ENCODE data around the gene VASN.

The VASN gene

GRCh38 chr16:4352843-4353242 lies 18.8 kb upstream of the VASN start:
- TF ChIP-seq NFRKB (IDR thresholded peaks at IDR 0.05) (no peak), ZNF384 (IDR thresholded peaks at IDR 0.05) (no peak), ARNT (IDR thresholded peaks at IDR 0.05) (no peak), SP1 (IDR thresholded peaks at IDR 0.05) (no peak), L3MBTL2 (conservative IDR thresholded peaks at IDR 0.05) (no peak), TARDBP (IDR thresholded peaks at IDR 0.05) (no peak), FOXM1 (IDR thresholded peaks at IDR 0.05; ENCODE audit: borderline replicate concordance) (no peak), ELF4 (IDR thresholded peaks at IDR 0.05) (no peak)
- CTCF ChIA-PET = interaction anchor here (2.9 kb wide), 1 partner anchor 50 kb away, joined by 23 read pairs; no protein-coding TSS in a partner anchor
- DNase-seq (ENCODE audit: extremely low spot score) = no peak
- POLR2A ChIA-PET = no interaction called here

DNA sequence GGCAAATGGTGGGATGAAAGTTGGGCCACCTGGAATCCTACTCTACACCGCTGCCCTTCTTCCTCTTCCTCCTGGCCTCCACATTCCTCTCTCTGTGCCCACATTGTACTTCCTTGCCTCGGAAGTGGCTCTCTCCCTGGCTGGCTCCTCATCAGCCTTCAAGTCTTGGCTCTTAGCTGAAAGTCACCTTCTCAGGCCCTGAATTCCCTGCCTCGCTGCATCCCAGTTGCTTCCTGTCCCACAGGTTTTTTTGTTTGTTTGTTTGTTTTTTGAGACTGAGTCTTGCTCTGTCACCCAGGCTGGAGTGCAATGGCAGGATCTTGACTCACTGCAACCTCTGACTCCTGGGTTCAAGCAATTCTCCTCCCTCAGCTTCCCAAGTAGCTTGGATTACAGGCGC lies 18.0 kb upstream of the VASN start:
- TF ChIP-seq L3MBTL2 (conservative IDR thresholded peaks at IDR 0.05) = no peak
- TF ChIP-seq FOXK2 (IDR thresholded peaks at IDR 0.05) = no peak
- TF ChIP-seq NFRKB (IDR thresholded peaks at IDR 0.05) = no peak
- no peak for DNase-seq (ENCODE audit: extremely low spot score)
- ChIA-PET CTCF (interaction anchor here (1.6 kb wide), 1 partner anchor 50 kb away, joined by 8 read pairs; no protein-coding TSS in a partner anchor), POLR2A (interaction anchor here (0.6 kb wide), 1 partner anchor 52 kb away, joined by 3 read pairs; no protein-coding TSS in a partner anchor)

DNA sequence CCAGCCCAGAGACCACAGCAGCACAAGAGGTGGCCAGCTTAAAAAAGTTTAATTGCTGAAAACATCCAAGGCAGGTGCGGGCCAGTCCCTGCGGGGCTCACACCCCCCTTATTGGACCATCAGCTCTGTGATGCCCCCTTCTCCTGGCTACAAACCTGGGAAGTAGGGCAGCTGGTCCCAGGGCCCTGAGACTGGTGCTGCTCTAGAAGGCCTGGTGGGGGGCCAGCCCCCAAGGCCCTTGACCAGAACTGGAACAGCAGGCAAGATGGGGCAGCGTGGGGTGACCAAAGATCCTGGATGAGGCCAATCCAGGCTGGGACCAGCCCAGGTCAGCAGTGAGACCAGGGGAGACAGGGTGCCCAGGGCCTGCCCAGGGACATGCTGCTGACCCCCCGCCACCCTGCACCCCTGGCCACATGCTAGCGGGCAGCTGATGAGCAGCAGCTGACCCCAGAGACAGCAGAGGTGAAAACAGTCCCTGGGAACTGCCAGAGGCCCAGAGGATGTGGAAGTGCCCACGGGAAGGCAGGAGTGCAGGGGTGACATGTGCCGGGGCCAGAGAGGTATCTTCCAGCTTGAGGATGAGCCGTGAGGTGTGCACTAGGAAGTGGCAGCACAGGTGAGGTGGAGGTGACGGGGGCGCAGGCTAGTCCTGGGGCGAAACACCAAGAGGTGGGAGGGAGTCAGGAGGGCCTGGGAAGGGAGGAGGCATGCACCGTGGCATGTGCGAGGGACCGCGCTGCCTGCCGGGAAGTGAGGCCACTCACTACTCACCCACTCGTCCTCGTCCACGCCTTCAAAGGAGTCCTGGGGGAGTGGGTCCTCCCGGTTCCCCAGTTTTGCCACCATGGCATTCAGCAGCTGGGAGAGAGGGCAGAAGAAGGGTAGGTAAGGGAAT lies 16.9 kb upstream of the VASN start:
- CTCF ChIA-PET = interaction anchor here (1.6 kb wide), 1 partner anchor 49 kb away, joined by 8 read pairs; no protein-coding TSS in a partner anchor
- POLR2A ChIA-PET = no interaction called here
- TF ChIP-seq SUZ12 (IDR thresholded peaks at IDR 0.05) = no peak
- TF ChIP-seq SP1 (IDR thresholded peaks at IDR 0.05) = no peak
- TF ChIP-seq BHLHE40 (IDR thresholded peaks at IDR 0.05; ENCODE audit: borderline replicate concordance) = no peak
- TF ChIP-seq FOXM1 (IDR thresholded peaks at IDR 0.05; ENCODE audit: borderline replicate concordance) = no peak
- no peak for TF ChIP-seq FOXK2 (IDR thresholded peaks at IDR 0.05)
- TF ChIP-seq NFRKB (IDR thresholded peaks at IDR 0.05) = no peak
- no peak for TF ChIP-seq CTBP1 (IDR thresholded peaks at IDR 0.05; ENCODE audit: borderline replicate concordance)
- TF ChIP-seq PKNOX1 (IDR thresholded peaks at IDR 0.05) = no peak
- TF ChIP-seq HDGF (IDR thresholded peaks at IDR 0.05; ENCODE audit: borderline replicate concordance) = no peak
- no peak for DNase-seq (ENCODE audit: extremely low spot score)

DNA sequence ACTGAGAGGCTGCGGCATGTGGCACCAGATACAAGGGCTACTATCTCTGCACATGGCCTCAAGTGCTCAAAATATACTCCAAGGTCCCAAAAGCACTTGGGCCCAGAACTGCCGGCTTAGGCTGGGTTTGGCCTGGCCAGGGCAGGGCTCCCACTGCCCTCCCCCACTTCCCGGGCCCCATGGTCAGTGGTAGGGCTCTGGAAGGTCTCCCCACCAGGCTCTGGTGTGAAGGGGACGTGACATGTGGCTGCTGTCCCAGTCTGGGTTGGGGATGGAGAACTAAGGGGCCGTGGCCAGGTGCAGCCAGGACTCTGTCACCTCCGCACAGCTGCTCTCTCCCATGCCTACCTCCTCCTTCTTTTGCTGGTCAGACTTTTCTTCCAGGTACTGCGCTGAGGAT lies 14.8 kb upstream of the VASN start:
- TF ChIP-seq HDGF (IDR thresholded peaks at IDR 0.05; ENCODE audit: borderline replicate concordance) (no peak), LEF1 (IDR thresholded peaks at IDR 0.05; ENCODE audit: borderline replicate concordance) (no peak), TARDBP (IDR thresholded peaks at IDR 0.05) (no peak), ARNT (IDR thresholded peaks at IDR 0.05) (no peak), BHLHE40 (IDR thresholded peaks at IDR 0.05; ENCODE audit: borderline replicate concordance) (no peak)
- no peak for DNase-seq (ENCODE audit: extremely low spot score)
- POLR2A ChIA-PET = no interaction called here
- CTCF ChIA-PET = interaction anchor here (1.6 kb wide), 1 partner anchor 46 kb away, joined by 3 read pairs; no protein-coding TSS in a partner anchor

GRCh38 chr16:4358236-4358635 lies 13.4 kb upstream of the VASN start:
- TF ChIP-seq NFRKB (IDR thresholded peaks at IDR 0.05) = no peak
- no peak for TF ChIP-seq ELF4 (IDR thresholded peaks at IDR 0.05)
- no peak for TF ChIP-seq FOXM1 (IDR thresholded peaks at IDR 0.05; ENCODE audit: borderline replicate concordance)
- TF ChIP-seq SP1 (IDR thresholded peaks at IDR 0.05) = no peak
- no peak for TF ChIP-seq FOXK2 (IDR thresholded peaks at IDR 0.05)
- no peak for TF ChIP-seq PKNOX1 (IDR thresholded peaks at IDR 0.05)
- no peak for TF ChIP-seq HDGF (IDR thresholded peaks at IDR 0.05; ENCODE audit: borderline replicate concordance)
- TF ChIP-seq TARDBP (IDR thresholded peaks at IDR 0.05) = no peak
- TF ChIP-seq ARNT (IDR thresholded peaks at IDR 0.05) = no peak
- no peak for TF ChIP-seq CTBP1 (IDR thresholded peaks at IDR 0.05; ENCODE audit: borderline replicate concordance)
- TF ChIP-seq ZNF384 (IDR thresholded peaks at IDR 0.05) = no peak
- TF ChIP-seq FOXA1 (IDR thresholded peaks at IDR 0.05) = no peak
- TF ChIP-seq BHLHE40 (IDR thresholded peaks at IDR 0.05; ENCODE audit: borderline replicate concordance) = no peak
- no peak for TF ChIP-seq LEF1 (IDR thresholded peaks at IDR 0.05; ENCODE audit: borderline replicate concordance)
- TF ChIP-seq SUZ12 (IDR thresholded peaks at IDR 0.05) = no peak
- no peak for TF ChIP-seq L3MBTL2 (conservative IDR thresholded peaks at IDR 0.05)
- ChIA-PET CTCF (interaction anchor here (3.3 kb wide), 1 partner anchor 45 kb away, joined by 48 read pairs; no protein-coding TSS in a partner anchor), POLR2A (no interaction called here)
- no peak for DNase-seq (ENCODE audit: extremely low spot score)

DNA sequence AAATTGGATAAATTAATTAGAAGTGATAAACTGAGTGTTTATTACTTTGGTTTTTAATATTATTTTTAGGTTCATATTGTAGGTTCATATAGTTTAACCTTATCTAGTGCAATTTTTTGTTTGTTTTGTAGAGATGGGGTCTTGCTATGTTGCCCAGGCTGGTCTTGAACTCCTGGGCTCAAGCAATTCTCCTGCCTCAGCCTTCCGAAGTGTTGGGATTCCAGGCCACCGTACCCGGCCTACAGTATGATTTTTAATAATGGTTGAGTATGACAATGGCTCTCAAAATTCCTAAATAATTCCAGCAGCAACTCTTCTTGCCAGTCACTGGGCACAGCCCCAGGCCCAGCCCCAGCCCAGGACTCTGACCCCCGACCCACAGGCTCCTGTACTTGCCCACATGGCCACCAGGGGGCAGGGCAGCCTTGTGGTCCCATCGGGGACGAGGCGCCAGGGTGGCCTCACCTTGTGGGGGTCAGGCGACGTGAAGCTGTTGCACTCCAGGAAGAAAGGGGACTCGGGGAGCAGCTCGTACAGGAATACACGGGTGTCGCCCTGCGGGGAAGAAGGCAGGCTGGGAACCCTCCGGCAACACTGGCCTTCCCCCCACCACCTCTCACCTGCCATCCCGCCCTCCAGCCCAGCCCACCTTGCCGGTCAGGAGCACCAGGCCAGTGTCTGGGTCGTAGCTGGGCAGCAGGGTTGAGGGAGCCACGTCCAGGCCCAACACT lies 12.7 kb upstream of the VASN start:
- peak; percentile 70 for DNase-seq (ENCODE audit: extremely low spot score)
- ChIA-PET CTCF (interaction anchor here (0.8 to 3.3 kb wide), 3 partner anchors 19 to 45 kb away, joined by 3 to 48 read pairs (median 4); no protein-coding TSS in a partner anchor), POLR2A (no interaction called here)
- TF ChIP-seq HDGF (IDR thresholded peaks at IDR 0.05; ENCODE audit: borderline replicate concordance) = no peak
- no peak for TF ChIP-seq ELF4 (IDR thresholded peaks at IDR 0.05)
- no peak for TF ChIP-seq SUZ12 (IDR thresholded peaks at IDR 0.05)
- TF ChIP-seq SP1 (IDR thresholded peaks at IDR 0.05) = no peak
- no peak for TF ChIP-seq FOXA1 (IDR thresholded peaks at IDR 0.05)
- TF ChIP-seq L3MBTL2 (conservative IDR thresholded peaks at IDR 0.05) = no peak
- TF ChIP-seq LEF1 (IDR thresholded peaks at IDR 0.05; ENCODE audit: borderline replicate concordance) = no peak
- TF ChIP-seq TARDBP (IDR thresholded peaks at IDR 0.05) = no peak
- TF ChIP-seq BHLHE40 (IDR thresholded peaks at IDR 0.05; ENCODE audit: borderline replicate concordance) = no peak
- no peak for TF ChIP-seq ZNF384 (IDR thresholded peaks at IDR 0.05)
- TF ChIP-seq NFRKB (IDR thresholded peaks at IDR 0.05) = no peak
- no peak for TF ChIP-seq PKNOX1 (IDR thresholded peaks at IDR 0.05)
- no peak for TF ChIP-seq FOXK2 (IDR thresholded peaks at IDR 0.05)
- TF ChIP-seq FOXM1 (IDR thresholded peaks at IDR 0.05; ENCODE audit: borderline replicate concordance) = no peak
